GM12865 (cell line): ENCODE measurements around the gene TMEM263.

Source experiments
- DNase-seq: peaks from one replicate; pipeline ENCODE4 v3.0.0; 2010; ENCODE audit warnings: low read depth
- H3K4me3 ChIP-seq: 2 replicates; pipeline ENCODE4 v1.5.1; 2011; ENCODE audit warnings: mild to moderate bottlenecking, low read depth, low read length, control low read depth
- TF ChIP-seq, protein P1 (sequence below): IDR thresholded peaks from 2 replicates; pipeline ENCODE4 v1.5.1; 2011; ENCODE audit warnings: low read length, control low read depth, low read depth, inconsistent platforms; ENCODE audit not compliant: insufficient read depth; ENCODE audit errors: missing control alignments

The TMEM263 gene

DNA sequence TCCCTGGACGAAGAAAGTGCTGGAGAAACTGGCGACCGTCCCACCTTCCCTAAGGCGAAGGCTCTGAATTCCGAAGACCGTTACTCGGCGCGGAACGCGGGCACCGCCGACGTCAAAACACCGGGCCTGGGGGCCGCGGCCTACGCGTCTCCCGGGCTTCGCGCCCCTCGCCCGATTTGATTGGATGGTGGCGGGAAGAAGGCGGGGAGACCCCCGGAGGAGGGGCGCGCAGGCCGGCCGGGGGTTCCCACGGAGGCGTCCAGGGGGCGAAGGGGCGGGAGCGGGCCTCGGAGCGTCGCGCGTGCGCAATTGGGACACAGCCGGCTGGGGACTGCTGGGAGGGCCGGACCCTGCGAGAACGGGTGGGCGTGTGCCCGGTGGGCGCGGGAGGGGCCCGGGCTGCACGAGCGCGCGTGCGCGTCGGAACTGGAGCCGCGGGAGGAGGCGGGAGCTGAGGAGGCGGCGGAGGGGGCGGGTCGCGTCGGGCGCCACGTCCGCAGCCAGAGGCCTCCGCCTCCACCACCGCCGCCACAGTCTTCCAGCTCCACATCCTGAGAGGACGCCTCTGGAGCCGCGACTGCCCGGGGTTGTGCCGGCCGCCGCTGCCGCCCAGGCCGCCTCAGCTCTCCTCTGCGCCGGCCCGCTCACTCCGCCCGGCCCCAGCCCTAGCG, at the start of gene TMEM263:
Gene TMEM263, plus strand, starts transcription at position 531 of the 671 bp plus-strand sequence. CDS start 11,210 bp downstream, outside the sequence.
- H3K4me3 ChIP-seq = peak within 1 kb of the TSS; percentile 98
- DNase-seq = peak; percentile 98
- TF ChIP-seq, protein P1, sequence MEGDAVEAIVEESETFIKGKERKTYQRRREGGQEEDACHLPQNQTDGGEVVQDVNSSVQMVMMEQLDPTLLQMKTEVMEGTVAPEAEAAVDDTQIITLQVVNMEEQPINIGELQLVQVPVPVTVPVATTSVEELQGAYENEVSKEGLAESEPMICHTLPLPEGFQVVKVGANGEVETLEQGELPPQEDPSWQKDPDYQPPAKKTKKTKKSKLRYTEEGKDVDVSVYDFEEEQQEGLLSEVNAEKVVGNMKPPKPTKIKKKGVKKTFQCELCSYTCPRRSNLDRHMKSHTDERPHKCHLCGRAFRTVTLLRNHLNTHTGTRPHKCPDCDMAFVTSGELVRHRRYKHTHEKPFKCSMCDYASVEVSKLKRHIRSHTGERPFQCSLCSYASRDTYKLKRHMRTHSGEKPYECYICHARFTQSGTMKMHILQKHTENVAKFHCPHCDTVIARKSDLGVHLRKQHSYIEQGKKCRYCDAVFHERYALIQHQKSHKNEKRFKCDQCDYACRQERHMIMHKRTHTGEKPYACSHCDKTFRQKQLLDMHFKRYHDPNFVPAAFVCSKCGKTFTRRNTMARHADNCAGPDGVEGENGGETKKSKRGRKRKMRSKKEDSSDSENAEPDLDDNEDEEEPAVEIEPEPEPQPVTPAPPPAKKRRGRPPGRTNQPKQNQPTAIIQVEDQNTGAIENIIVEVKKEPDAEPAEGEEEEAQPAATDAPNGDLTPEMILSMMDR = no peak

DNA sequence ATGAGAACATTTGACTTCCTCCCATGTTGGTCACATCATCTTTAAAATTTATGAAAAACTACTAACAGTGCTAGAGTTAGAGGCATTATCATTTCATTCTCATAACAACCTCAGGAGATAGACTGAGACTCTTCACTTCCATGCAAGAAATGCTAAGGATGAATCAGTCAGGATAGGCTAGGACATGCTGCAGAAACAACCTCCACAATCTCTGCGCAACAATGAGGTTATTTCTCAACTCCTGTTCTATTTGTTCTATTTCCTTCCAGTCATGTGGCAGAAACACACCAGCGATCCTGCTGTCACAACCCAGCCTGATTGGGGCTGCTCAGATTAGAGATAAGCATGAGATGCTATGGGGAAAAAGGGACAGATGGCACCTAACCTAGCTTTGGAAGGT, 49.0 kb upstream of the TMEM263 start:
- H3K4me3 ChIP-seq = no peak overlapping the region
- TF ChIP-seq, protein P1 = no peak
- DNase-seq = no peak

DNA sequence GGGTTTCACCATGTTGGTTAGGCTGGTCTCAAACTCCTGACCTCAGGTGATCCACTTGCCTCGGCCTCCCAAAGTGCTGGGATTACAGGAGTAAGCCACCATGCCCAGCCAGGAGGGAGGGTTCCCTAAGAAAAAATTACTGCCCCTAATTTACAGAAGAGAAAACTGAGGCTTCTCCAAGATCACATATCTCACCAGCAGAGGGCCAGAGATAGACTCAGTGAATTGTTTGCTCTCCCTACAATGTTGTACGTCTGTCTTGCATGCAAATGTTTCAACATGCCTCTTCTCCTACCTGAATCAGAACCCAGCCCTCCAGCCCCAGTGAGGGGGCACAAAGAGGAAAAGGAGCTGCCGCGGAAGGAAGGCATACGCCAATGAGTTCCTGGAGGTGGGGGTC, 48.3 kb upstream of the TMEM263 start:
- TF ChIP-seq, protein P1 = peak; percentile 52
- DNase-seq = peak; percentile 52
- H3K4me3 ChIP-seq = no peak overlapping the region

DNA sequence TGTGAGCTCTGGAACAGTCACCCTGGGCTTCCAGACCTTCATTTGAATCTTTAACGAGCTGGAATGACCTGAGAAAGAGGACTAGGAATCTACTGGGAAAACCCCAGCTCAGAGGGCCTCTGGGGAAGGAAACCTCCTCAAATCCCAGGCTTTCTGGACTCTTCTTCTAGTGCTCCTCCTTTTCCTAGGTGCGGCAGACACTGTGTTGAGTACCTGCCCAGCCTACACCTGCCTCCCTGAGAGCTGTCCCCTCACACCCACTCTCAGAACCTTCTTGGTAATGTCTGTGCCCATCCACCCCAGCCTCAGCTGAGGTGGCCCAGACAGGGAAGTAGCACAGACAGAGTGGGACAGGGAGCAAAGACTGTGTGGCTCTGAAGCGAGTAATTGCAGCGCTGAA, 47.9 kb upstream of the TMEM263 start:
- no peak overlapping the region for H3K4me3 ChIP-seq
- DNase-seq = no peak
- TF ChIP-seq, protein P1 = no peak

DNA sequence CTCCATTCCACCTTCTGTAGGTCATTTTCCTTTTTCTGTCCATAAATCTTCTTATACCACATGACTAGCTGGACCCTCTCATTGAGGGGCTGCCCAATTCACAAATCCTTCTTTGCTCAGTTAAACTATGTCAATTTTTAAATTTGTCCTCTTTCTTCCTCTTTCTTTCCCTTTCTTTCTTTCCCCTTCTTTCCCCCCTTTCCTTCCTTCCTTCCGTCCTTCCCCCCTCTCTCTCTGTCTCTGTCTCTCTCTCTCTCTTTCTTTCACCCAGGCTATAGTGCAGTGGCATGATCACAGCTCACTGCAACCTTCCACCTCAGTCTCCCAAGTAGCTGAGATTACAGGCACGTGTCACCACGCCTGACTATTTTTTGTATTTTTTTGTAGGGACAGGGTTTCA, 47.1 kb upstream of the TMEM263 start:
- TF ChIP-seq, protein P1 = no peak
- no peak overlapping the region for H3K4me3 ChIP-seq
- DNase-seq = no peak

DNA sequence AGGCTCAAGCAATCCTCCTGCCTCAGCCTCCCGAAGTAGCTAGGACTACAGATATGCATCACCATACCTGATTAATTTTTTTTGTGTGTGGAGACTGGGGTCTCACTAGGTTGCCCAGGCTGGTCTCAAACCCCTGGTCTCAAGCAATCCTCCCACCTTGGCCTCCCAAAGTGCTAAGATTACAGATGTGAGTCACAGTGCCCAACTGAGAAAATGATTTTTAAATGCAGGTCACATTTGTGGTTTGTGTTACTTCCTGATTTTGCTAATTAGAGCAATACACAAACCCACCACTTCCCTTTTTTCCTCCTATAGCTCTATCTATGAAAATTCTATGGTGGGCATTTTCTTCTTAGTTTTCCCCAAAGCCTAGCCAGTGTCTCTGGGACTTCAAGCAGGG, 45.5 kb upstream of the TMEM263 start:
- DNase-seq = peak; percentile 77
- H3K4me3 ChIP-seq = no peak overlapping the region
- TF ChIP-seq, protein P1 = no peak

DNA sequence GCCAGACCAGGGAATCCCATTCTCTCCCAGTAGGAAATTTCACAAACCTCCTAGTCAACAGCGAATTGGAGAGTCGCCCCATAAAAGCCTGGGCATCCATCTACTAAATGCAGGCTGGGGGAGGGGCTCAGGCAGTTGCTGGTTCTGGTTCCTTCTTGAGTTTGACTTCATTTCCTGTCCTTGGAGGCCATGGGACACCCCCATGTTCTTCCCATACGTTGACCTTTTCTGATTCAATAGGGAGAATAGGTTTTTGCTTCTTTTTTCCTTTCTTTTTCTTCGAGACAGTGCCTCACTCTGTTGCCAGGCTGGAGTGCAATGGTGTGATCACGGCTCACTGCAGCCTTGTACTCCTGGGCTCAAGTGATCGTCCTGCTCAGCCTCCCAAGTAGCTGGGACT, 44.1 kb upstream of the TMEM263 start:
- TF ChIP-seq, protein P1 = no peak
- no peak for DNase-seq
- H3K4me3 ChIP-seq = no peak overlapping the region
